ENCODE data around the gene PECR. TPM values are rescaled to one million over a fixed set of nuclear protein-coding genes. Genes with fewer than 3 reads are reported as not detected.
"Not testable (repeated sequence)": the region's sequence is repeated elsewhere in the genome, so short reads cannot be mapped to it uniquely, and the experiment has no call there.

PECR gene
- total RNA-seq, 1 donor from 2014 or later = 19.0 TPM

- peaks cover 6% of the 10 kb centered on the region for H3K36me3 Mint-ChIP-seq
- H3K27ac Mint-ChIP-seq = peak overlapping the region; percentile 26
- H3K9me3 Mint-ChIP-seq = no peaks in the 10 kb centered on the region
- H3K4me1 Mint-ChIP-seq (ENCODE audit: unreplicated experiment) = peaks cover 32% of the 10 kb centered on the region
- H3K4me3 Mint-ChIP-seq = peak overlapping the region; percentile 89
- no peak for TF ChIP-seq CTCF (conservative IDR thresholded peaks at IDR 0.05)
- DNase-seq (ENCODE audit: extremely low spot score, unreplicated experiment) = no peak
- H3K27me3 Mint-ChIP-seq = no peaks in the 10 kb centered on the region
Observed at GRCh38 chr2:216082805-216083204, 1.2 kb upstream of the PECR start.

DNA sequence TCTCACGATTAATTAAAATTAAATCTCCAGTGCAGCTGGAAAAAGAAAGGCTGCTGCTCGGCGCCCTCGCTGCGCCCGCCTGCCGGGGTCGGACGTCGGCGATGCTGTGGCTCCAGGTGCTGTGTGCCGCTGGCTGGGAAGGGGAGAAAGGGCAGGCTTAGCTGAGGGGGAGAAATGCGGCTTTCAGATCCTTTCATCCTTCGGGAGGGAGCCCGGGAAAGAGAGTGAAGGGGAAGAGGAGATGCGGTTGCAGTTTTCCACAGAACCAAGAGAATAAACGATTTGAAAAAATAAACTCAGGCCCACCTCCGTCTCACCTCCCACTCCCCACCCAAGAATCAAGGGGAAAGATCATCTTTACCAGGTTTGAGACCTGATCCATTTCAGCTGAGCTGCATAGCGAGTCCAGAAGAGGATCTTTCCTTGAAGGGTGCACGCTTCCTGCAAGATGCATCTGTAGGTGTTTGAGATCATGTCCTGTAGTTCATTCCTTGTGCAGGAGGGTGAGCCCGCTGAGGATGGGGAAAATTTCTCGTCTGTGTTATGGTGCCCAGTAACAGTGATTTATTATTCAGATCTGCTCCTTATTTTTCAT is 605 bp upstream of the PECR start:
- no peak for DNase-seq (ENCODE audit: extremely low spot score, unreplicated experiment)
- H3K36me3 Mint-ChIP-seq = peaks cover 6% of the 10 kb centered on the region
- H3K27ac Mint-ChIP-seq = peak overlapping the region; percentile 64
- no peak for TF ChIP-seq CTCF (conservative IDR thresholded peaks at IDR 0.05)
- H3K4me1 Mint-ChIP-seq (ENCODE audit: unreplicated experiment) = peaks cover 32% of the 10 kb centered on the region
- H3K27me3 Mint-ChIP-seq = no peaks in the 10 kb centered on the region
- H3K9me3 Mint-ChIP-seq = no peaks in the 10 kb centered on the region
- peak overlapping the region; percentile 89 for H3K4me3 Mint-ChIP-seq

DNA sequence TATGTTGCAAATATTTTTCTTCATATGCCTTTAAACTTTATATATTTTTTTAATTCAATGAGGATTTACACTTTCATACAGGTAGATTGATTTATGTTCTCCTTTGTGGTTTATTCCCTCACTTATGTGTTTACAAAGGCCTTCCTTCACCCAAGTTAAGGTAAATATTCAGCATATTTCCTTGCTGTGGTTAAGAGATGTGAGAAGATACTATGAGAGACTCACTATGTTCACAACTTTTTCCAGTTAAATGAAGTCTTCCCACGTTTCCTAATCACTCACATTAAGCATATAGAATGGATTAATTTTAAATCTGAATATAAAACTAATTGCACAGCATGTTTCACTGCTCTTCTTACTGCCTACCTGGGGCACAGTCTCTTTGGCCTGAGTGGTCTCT is 597 bp downstream of the PECR start:
- no peaks in the 10 kb centered on the region for H3K9me3 Mint-ChIP-seq
- peaks cover 33% of the 10 kb centered on the region for H3K4me1 Mint-ChIP-seq (ENCODE audit: unreplicated experiment)
- no peak for TF ChIP-seq CTCF (conservative IDR thresholded peaks at IDR 0.05)
- peak overlapping the region; percentile 64 for H3K27ac Mint-ChIP-seq
- H3K4me3 Mint-ChIP-seq = peak overlapping the region; percentile 89
- H3K36me3 Mint-ChIP-seq = no peaks in the 10 kb centered on the region
- no peak for DNase-seq (ENCODE audit: extremely low spot score, unreplicated experiment)
- no peaks in the 10 kb centered on the region for H3K27me3 Mint-ChIP-seq

DNA sequence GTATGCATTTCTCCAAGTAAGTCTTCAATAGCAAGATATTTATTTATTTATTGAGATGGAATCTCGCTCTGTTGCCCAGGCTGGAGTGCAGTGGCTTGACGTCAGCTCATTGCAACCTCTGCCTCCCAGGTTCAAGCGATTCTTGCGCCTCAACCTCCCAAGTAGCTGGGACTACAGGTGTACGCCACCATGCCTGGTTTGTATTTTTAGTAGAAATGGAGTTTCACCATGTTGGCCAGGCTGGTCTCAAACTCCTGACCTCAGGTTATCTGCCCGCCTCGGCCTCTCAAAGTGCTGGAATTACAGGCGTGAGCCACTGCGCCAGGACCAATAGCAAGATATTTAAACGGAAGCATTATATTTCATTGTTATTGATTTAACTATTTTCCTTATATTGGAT is 1.6 kb downstream of the PECR start:
- not testable (repeated sequence) for H3K27ac Mint-ChIP-seq; H3K27me3 Mint-ChIP-seq; H3K9me3 Mint-ChIP-seq; DNase-seq (ENCODE audit: extremely low spot score, unreplicated experiment); H3K36me3 Mint-ChIP-seq
- H3K4me3 Mint-ChIP-seq = peak overlapping the region; percentile 34
- H3K4me1 Mint-ChIP-seq (ENCODE audit: unreplicated experiment) = peaks cover 38% of the 10 kb centered on the region

- no peaks in the 10 kb centered on the region for H3K36me3 Mint-ChIP-seq
- no peak for TF ChIP-seq CTCF (conservative IDR thresholded peaks at IDR 0.05)
Observed at GRCh38 chr2:216078776-216079175, 2.8 kb downstream of the PECR start.

DNA sequence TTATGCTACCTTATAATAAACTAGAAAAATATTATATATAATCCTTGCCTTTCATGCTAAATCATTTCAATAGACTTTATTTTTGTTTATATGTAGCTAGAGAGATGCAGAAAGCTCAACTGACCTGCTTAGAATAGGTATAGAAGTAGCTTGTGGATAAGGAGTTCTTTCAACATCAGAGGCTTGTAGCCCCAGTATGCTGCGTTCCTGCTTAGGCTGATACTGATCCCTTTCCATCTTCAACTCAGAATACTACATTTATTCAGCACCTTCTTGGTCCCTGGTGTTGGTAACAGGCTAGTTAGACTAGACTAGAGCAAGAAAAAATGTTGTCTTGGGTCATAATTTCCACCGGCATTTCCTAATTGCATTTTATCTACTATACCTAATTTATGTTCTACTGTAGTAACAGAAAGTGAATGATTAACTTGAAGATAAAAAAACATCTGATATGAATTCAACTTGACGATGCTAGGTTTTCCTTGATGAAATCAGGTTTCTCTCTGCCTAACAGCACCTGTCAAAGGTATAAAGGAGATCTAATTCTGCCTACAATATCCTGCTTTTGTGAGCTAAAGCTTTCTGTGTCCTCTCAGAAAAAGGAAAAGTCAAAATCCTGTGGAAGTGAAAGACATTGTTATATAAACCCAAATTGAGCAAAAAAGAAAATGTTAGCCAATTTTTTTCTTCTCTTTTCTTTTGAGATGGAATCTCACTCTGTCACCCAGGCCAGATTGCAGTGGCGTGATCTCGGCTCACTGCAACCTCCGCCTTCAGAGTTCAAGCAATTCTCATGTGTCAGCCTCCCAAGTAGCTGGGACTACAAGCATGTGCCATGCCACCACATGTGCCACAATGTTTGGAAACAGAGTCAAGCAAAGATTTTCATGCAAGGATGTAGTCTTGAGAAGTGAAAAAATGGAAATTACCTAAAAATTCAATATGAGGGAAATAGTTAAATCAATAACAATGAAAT is 5.8 kb downstream of the PECR start:
- DNase-seq (ENCODE audit: extremely low spot score, unreplicated experiment) = no peak
- Mint-ChIP-seq H3K4me1 (ENCODE audit: unreplicated experiment) (peaks cover 6% of the 10 kb centered on the region), H3K27ac (peak overlapping the region; percentile 53), H3K9me3 (no peaks in the 10 kb centered on the region), H3K4me3 (no peak overlapping the region), H3K27me3 (no peaks in the 10 kb centered on the region), H3K36me3 (no peaks in the 10 kb centered on the region)
- no peak for TF ChIP-seq CTCF (conservative IDR thresholded peaks at IDR 0.05)

More at GRCh38 chr2:216078776-216079175, 2.8 kb downstream of the PECR start:
- peaks cover 28% of the 10 kb centered on the region for H3K4me1 Mint-ChIP-seq (ENCODE audit: unreplicated experiment)
- DNase-seq (ENCODE audit: extremely low spot score, unreplicated experiment) = no peak
- H3K27ac Mint-ChIP-seq = no peak overlapping the region
- H3K4me3 Mint-ChIP-seq = no peak overlapping the region
- H3K27me3 Mint-ChIP-seq = no peaks in the 10 kb centered on the region
- no peaks in the 10 kb centered on the region for H3K9me3 Mint-ChIP-seq
